DMS53 treated with DMSO at 0.1 percent for 48 hours (cell line): Measurements from ENCODE around the gene LRRC66.

Experiments used
- DNase-seq: peaks from one replicate; lab custom pipeline; 2025; ENCODE audit not compliant: unreplicated experiment; lab: John Stamatoyannopoulos, UW

The LRRC66 gene

GRCh38 chr4:52015366-52015765 is 4.8 kb downstream of the LRRC66 start:
- no peak for DNase-seq

GRCh38 chr4:52014903-52015302 is 5.3 kb downstream of the LRRC66 start:
- DNase-seq, result no peak

GRCh38 chr4:52012651-52013050 is 7.5 kb downstream of the LRRC66 start:
- no peak for DNase-seq

GRCh38 chr4:52010986-52011385 is 9.2 kb downstream of the LRRC66 start:
- DNase-seq, result no peak

GRCh38 chr4:52006887-52007286 is 13.3 kb downstream of the LRRC66 start:
- no peak for DNase-seq

GRCh38 chr4:52005604-52006273 is 14.4 kb downstream of the LRRC66 start:
- no peak for DNase-seq

- no peak for DNase-seq
Observed at GRCh38 chr4:52004414-52004813, 15.7 kb downstream of the LRRC66 start.

- DNase-seq, result peak; percentile 4
Observed at GRCh38 chr4:52001616-52002015, 18.5 kb downstream of the LRRC66 start.

GRCh38 chr4:51999250-51999649 is 20.9 kb downstream of the LRRC66 start:
- no peak for DNase-seq

GRCh38 chr4:51998837-51999236 is 21.3 kb downstream of the LRRC66 start:
- no peak for DNase-seq

- no peak for DNase-seq
Observed at GRCh38 chr4:51997647-51998046, 22.5 kb downstream of the LRRC66 start.

GRCh38 chr4:51995647-51996220 is 24.4 kb downstream of the LRRC66 start:
- no peak for DNase-seq

- DNase-seq, result no peak
Observed at GRCh38 chr4:51965862-51966261, 54.3 kb downstream of the LRRC66 start.

GRCh38 chr4:51963841-51964517 is 56.2 kb downstream of the LRRC66 start:
- no peak for DNase-seq

- DNase-seq, result no peak
Observed at GRCh38 chr4:51960486-51960885, 59.7 kb downstream of the LRRC66 start.

- no peak for DNase-seq
Observed at GRCh38 chr4:51958199-51958968, 61.8 kb downstream of the LRRC66 start.
